Measurements from ENCODE around the gene FFAR1.

Gene FFAR1

DNA sequence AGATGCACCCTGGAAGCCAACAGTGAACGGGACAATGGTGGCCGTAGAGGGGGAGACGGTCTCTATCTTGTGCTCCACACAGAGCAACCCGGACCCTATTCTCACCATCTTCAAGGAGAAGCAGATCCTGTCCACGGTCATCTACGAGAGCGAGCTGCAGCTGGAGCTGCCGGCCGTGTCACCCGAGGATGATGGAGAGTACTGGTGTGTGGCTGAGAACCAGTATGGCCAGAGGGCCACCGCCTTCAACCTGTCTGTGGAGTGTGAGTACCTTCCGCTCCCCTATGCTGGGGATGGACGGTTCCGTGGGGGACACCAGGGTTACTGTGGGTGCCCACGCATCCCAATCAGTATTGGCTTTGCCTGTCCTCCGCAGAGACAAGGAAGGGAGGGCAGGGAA is 45.3 kb upstream of the FFAR1 start:
- TF ChIP-seq, protein P1, sequence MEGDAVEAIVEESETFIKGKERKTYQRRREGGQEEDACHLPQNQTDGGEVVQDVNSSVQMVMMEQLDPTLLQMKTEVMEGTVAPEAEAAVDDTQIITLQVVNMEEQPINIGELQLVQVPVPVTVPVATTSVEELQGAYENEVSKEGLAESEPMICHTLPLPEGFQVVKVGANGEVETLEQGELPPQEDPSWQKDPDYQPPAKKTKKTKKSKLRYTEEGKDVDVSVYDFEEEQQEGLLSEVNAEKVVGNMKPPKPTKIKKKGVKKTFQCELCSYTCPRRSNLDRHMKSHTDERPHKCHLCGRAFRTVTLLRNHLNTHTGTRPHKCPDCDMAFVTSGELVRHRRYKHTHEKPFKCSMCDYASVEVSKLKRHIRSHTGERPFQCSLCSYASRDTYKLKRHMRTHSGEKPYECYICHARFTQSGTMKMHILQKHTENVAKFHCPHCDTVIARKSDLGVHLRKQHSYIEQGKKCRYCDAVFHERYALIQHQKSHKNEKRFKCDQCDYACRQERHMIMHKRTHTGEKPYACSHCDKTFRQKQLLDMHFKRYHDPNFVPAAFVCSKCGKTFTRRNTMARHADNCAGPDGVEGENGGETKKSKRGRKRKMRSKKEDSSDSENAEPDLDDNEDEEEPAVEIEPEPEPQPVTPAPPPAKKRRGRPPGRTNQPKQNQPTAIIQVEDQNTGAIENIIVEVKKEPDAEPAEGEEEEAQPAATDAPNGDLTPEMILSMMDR (IDR thresholded peaks at IDR 0.05; ENCODE audit: low read depth, low read length): no peak
- H3K4me3 ChIP-seq (ENCODE audit: low read depth, low read length): no peak overlapping the region
- in situ Hi-C loops (cut with HindIII; ENCODE audit: low sequenced_read_pairs): no loop called here
- no peak for DNase-seq (ENCODE audit: low read depth, low spot score)

DNA sequence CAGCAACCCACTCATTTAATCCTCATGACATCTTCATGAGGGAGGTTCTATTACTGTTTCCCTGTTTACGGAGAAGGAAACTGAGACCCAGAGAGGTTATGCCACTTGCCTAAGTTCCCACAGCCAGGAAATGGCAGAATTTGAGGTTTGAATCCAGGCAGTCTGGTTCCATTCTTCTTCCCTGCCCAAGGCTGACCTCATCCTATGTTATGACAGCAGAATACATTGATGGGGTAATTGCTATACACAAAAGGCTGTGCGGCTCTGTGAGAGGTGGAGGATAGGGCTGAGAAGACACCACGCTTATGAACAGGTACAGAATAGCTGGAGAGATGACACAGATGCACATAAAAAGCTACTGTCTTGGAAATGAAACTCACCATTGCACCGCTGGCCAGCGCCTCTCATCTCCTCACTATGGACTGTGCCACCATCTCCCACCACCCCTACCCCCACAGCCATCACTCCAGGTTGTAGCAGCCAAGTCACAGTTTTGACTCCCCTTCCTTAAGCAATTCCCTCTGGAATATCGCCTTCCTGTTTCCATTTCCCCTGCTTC is 44.3 kb upstream of the FFAR1 start:
- in situ Hi-C loops (cut with HindIII; ENCODE audit: low sequenced_read_pairs): no loop called here
- TF ChIP-seq, protein P1 (IDR thresholded peaks at IDR 0.05; ENCODE audit: low read depth, low read length): no peak

GRCh38 chr19:35304036-35304435 is 43.7 kb upstream of the FFAR1 start:
- H3K4me3 ChIP-seq (ENCODE audit: low read depth, low read length): no peak overlapping the region
- DNase-seq (ENCODE audit: low read depth, low spot score): no peak
- TF ChIP-seq, protein P1 (IDR thresholded peaks at IDR 0.05; ENCODE audit: low read depth, low read length): no peak
- in situ Hi-C loops (cut with HindIII; ENCODE audit: low sequenced_read_pairs): no loop called here

More for the DNA sequence above, 44.3 kb upstream of the FFAR1 start:
- DNase-seq (ENCODE audit: low read depth, low spot score): no peak
- no peak overlapping the region for H3K4me3 ChIP-seq (ENCODE audit: low read depth, low read length)

GRCh38 chr19:35305181-35305580 is 42.5 kb upstream of the FFAR1 start:
- in situ Hi-C loops (cut with HindIII; ENCODE audit: low sequenced_read_pairs): no loop called here
- no peak for DNase-seq (ENCODE audit: low read depth, low spot score)
- TF ChIP-seq, protein P1 (IDR thresholded peaks at IDR 0.05; ENCODE audit: low read depth, low read length): no peak
- H3K4me3 ChIP-seq (ENCODE audit: low read depth, low read length): no peak overlapping the region

DNA sequence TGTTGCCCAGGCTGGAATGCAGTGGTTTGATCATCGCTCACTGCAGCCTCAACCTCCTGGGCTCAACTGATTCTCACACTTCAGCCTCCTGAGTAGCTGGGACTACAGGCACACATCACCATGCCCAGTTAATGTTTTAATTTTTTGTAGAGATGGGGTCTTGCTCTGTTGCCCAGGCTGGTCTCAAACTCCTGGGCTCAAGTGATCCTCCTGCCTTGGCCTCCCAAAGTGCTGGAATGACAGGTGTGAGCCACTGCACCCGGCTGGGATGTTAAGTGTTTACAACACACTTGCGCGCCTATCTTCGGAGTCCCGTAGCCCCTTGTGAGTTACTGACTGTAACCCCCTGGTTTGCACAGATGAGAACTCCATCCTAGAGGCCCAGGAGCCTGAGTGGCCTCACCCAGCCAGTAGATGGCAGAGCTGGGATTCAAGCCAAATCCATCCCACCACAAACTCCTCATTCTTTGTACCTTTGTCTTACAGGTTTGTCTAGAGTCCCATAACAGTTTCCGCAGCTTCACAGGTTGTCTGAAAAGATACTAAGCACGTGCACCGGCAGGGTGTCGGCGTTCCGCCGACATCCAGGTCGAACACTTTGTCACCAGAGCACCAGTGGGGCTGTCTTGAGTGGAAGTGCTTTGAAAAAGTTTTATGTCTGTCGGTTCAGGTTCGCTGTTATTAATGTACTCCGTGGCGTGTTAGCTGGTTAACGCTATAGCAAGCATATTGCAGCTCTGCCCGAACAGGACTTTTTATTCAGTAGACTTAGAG is 41.0 kb upstream of the FFAR1 start:
- TF ChIP-seq, protein P1 (IDR thresholded peaks at IDR 0.05; ENCODE audit: low read depth, low read length): peak; percentile 26
- no peak for DNase-seq (ENCODE audit: low read depth, low spot score)
- no peak overlapping the region for H3K4me3 ChIP-seq (ENCODE audit: low read depth, low read length)
- in situ Hi-C loops (cut with HindIII; ENCODE audit: low sequenced_read_pairs): no loop called here

DNA sequence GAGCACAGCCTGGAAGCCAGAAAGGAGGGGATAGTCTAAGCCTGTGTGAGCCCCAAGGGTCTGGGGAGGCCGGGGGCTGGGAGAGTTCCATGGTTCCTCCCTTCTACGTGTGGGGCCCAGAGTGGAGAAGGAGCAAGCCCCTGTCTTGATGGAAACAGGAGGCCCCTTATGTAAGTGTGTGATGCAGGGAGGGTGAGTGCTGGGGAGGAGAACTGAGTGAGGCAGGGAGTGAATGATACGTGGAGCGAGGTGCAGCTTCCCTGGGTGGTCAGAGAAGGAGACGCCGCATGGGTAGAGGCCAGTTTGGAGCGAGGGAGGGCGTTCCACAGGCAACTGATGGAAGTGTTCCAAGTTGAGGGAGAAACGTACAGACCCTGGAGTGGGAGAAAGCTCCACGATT is 39.8 kb upstream of the FFAR1 start:
- TF ChIP-seq, protein P1 (IDR thresholded peaks at IDR 0.05; ENCODE audit: low read depth, low read length): no peak
- no peak for DNase-seq (ENCODE audit: low read depth, low spot score)
- in situ Hi-C loops (cut with HindIII; ENCODE audit: low sequenced_read_pairs): no loop called here
- no peak overlapping the region for H3K4me3 ChIP-seq (ENCODE audit: low read depth, low read length)

All from astrocyte of the spinal cord (primary cell).